Memory B cell (primary cell): ENCODE measurements around the gene MED22.
"Not testable (repeated sequence)": the region's sequence is repeated elsewhere in the genome, so short reads cannot be mapped to it uniquely, and the experiment has no call there.

ENCODE experiments used
- ATAC-seq: fragments of 150-1000 bp; cut with Tn5 transposase; 2 replicates; pipeline ENCODE4 v1.10.0; 2021; ENCODE audit warnings: low read depth, mild to moderate bottlenecking, moderate library complexity
- DNase-seq, 2 donors: peaks; one replicate each; pipeline ENCODE4 v3.0.0; 2022; ENCODE audit warnings: low spot score in 2 of 2
- H3K27ac Mint-ChIP-seq: one replicate; pipeline ENCODE4 v1.8.0; 2022; ENCODE audit warnings: mild to moderate bottlenecking, moderate library complexity, mixed read lengths
- H3K27me3 Mint-ChIP-seq: one replicate; pipeline ENCODE4 v1.8.0; 2022; ENCODE audit warnings: mixed read lengths
- H3K36me3 Mint-ChIP-seq: one replicate; pipeline ENCODE4 v1.8.0; 2022; ENCODE audit warnings: mild to moderate bottlenecking, mixed read lengths
- H3K4me1 Mint-ChIP-seq: one replicate; pipeline ENCODE4 v1.8.0; 2022; ENCODE audit warnings: mixed read lengths
- H3K4me3 Mint-ChIP-seq: one replicate; pipeline ENCODE4 v1.8.0; 2022; ENCODE audit warnings: mild to moderate bottlenecking, moderate library complexity, mixed read lengths
- H3K9me3 Mint-ChIP-seq: one replicate; pipeline ENCODE4 v1.8.0; 2022; ENCODE audit warnings: mixed read lengths

The MED22 gene

GRCh38 chr9:133305731-133306130 lies 42.2 kb downstream of the MED22 start:
- H3K27me3 Mint-ChIP-seq: peaks cover 19% of the 10 kb centered on the region
- DNase-seq (no peak), ATAC-seq (no peak)
- no peak overlapping the region for H3K4me3 Mint-ChIP-seq
- no peaks in the 10 kb centered on the region for H3K36me3 Mint-ChIP-seq
- H3K27ac Mint-ChIP-seq: no peak overlapping the region
- no peaks in the 10 kb centered on the region for H3K9me3 Mint-ChIP-seq
- no peaks in the 10 kb centered on the region for H3K4me1 Mint-ChIP-seq

DNA sequence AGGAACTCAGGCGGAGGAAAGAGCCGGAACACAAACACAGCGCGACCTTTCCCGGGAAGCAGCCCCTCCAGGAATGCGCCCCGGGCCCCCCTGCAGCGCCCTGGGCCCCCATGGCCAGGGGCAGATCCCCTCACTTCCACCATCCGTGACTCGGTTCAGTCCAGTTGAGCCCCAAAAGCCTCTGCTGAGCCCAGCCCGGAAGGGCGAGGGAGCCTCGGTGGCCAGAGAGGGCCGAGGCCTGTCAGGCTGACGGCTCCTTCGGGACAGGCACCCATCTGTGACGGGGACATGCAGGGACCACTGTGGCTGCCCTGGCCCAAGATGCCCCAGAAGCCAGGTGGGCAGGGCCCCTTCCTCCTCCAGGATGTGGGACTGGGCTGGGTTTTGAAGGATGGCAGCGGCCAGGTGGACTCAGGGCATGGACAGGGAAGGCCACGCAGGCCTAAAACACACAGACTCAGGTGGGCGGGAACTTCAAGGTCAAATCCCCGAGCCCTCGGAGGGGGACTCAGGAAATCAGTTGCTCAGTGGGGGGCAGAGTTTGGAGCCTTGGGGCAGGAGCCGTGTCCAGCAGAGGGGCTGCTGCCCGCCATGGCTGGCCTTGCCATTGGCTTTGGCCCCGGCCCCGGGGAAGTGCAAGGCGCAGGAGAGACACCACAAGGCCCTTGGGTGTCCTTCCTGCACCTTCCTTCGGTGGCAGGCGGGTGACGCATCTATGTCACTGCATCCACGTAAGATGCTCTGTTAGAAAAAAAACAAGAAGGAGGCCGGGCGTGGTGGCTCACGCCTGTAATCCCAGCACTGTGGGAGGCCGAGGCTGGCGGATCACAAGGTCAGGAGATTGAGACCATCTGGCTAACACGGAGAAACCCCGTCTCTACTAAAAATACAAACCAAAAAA lies 43.2 kb downstream of the MED22 start:
- no peak for DNase-seq
- ATAC-seq: no peak
- H3K27me3 Mint-ChIP-seq: peaks cover 16% of the 10 kb centered on the region
- H3K36me3 Mint-ChIP-seq: no peaks in the 10 kb centered on the region
- H3K9me3 Mint-ChIP-seq: no peaks in the 10 kb centered on the region
- H3K4me1 Mint-ChIP-seq: no peaks in the 10 kb centered on the region
- no peak overlapping the region for H3K4me3 Mint-ChIP-seq
- H3K27ac Mint-ChIP-seq: no peak overlapping the region

DNA sequence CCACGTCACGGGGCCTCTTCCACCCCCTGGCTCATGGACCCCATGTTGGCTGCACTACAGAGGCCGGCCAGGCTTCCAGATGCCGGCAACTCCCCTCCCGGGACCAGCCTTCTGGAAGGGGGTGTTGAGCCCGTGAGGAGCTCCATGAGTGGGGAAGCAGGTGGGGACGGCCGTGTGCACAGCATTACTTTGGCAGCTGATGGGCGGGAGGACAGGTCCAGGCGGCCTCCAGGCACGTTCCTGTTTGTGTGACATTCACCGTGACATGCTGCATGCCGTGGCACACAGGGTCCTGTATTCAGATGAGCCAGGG lies 43.8 kb downstream of the MED22 start:
- ATAC-seq (no peak), DNase-seq (no peak)
- peaks cover 11% of the 10 kb centered on the region for H3K27me3 Mint-ChIP-seq
- no peaks in the 10 kb centered on the region for H3K36me3 Mint-ChIP-seq
- no peaks in the 10 kb centered on the region for H3K9me3 Mint-ChIP-seq
- H3K4me3 Mint-ChIP-seq: no peak overlapping the region
- no peaks in the 10 kb centered on the region for H3K4me1 Mint-ChIP-seq
- no peak overlapping the region for H3K27ac Mint-ChIP-seq

DNA sequence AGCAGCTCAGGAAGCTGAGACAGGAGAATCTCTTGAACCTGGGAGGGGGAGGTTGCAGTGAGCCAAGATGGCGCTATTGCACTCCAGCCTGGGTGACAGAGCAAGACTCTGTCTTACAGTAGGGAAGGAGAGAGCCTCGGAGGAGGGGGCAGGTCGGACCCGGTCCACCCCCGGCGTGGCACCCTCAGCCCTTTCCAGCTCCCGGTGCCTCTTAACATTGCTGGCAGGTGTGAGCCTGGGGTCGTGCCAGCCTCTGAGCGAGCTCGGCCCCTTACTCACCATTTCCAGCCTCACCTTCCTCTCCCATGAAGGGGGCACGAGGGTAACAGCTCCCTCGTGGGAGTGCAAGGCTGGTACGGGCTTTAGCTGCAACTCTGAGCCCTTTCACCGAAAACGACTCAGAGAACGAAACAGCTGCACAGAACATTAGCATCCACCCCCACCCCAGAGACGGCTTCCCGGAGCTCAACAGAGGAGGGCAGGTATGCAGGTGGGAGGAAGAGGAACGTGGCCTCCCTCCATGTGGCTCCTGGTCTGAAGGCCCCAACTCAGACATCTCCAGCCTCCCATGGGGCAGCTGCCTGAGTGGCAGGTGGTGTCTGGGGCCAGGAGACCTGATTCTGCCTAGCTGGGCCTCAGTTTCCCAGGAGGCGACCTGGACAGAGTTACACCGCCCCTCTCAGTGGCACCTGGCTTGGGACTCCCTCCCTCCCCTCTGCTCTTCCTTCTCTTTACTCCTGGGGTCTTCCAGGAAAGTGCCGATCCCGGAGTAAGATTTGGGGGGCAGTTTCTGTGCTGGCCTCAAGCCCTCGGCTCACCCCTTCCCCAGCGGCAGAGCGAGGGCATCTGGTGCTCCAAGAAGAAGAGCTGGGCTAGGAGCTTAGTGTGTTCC lies 44.4 kb downstream of the MED22 start:
- no peaks in the 10 kb centered on the region for H3K36me3 Mint-ChIP-seq
- H3K9me3 Mint-ChIP-seq: no peaks in the 10 kb centered on the region
- H3K4me1 Mint-ChIP-seq: no peaks in the 10 kb centered on the region
- no peak overlapping the region for H3K4me3 Mint-ChIP-seq
- H3K27ac Mint-ChIP-seq: no peak overlapping the region
- DNase-seq (no peak), ATAC-seq (no peak)
- peaks cover 9% of the 10 kb centered on the region for H3K27me3 Mint-ChIP-seq

DNA sequence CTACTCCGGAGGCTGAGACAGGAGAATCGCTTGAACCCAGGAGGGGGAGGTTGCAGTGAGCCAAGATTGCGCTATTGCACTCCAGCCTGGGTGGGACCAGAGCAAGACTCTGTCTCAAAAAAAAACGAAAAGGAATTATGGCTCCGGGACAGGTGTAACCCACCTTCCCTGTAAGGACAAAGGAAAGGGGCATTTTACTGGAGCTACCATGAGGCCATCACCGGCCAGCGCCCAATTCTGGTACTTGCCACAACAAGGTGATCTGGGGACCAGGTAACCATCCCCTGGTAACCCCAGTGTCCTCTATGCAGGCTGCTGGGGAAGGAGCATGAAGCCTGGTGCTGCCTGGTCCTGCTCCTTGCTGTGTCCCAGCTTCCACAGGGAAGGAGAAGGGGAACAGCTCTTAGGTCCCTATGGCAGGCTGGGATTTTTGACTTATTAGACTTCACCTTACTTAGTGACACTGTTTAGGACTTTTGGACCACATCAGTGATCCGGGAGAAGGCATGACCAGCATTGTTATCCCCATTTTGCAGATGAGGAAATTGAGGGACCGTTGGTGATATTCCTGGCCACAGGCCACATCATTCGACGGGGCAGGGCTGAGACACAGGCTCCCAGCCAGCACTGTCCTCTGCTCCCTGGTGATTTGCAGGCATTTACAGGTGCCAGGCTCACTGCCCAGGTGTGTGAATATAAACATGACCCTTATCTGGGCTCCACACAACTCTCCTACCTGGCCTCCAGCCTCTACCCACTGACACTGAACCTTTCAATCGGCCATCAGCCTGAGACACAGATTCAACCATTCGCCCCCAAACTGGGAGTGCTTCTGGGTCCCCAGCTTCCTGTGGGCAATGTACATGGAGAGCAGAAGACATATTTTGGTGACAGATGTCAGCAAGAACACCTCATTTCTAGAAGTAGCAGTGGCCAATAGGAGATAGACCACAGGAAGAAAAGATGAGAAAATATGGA lies 46.4 kb downstream of the MED22 start:
- no peaks in the 10 kb centered on the region for H3K9me3 Mint-ChIP-seq
- DNase-seq: no peak
- H3K27me3 Mint-ChIP-seq: peaks cover 1% of the 10 kb centered on the region
- no peak overlapping the region for H3K4me3 Mint-ChIP-seq
- H3K36me3 Mint-ChIP-seq: no peaks in the 10 kb centered on the region
- no peaks in the 10 kb centered on the region for H3K4me1 Mint-ChIP-seq
- H3K27ac Mint-ChIP-seq: no peak overlapping the region
- no peak for ATAC-seq

DNA sequence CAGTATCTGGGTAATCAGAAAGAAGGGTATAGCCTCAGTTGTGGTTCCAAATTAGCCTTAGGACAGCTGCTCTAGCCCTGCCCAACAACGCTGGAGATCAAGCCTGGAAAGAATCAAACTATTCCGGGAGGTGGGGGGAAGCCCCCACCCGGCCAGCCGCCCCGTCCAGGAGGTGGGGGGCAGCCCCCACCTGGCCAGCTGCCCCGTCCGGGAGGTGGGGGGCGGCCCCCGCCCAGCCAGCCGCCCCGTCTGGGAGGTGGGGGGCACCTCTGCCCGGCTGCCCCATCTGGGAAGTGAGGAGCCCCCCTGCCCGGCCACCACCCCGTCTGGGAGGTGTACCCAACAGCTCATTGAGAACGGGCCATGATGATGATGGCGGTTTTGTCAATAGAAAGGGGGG lies 47.9 kb downstream of the MED22 start:
- H3K9me3 Mint-ChIP-seq, H3K36me3 Mint-ChIP-seq, H3K4me1 Mint-ChIP-seq, H3K27ac Mint-ChIP-seq, DNase-seq, H3K27me3 Mint-ChIP-seq, ATAC-seq, H3K4me3 Mint-ChIP-seq: not testable (repeated sequence)

- Mint-ChIP-seq H3K27me3 (peaks cover 9% of the 10 kb centered on the region), H3K36me3 (peaks cover 6% of the 10 kb centered on the region), H3K9me3 (peaks cover 10% of the 10 kb centered on the region), H3K27ac (no peak overlapping the region), H3K4me3 (no peak overlapping the region), H3K4me1 (no peaks in the 10 kb centered on the region)
- no peak for ATAC-seq
- no peak for DNase-seq
Measured at GRCh38 chr9:133294257-133294656, 53.7 kb downstream of the MED22 start.

GRCh38 chr9:133290751-133291302 lies 57.1 kb downstream of the MED22 start:
- Mint-ChIP-seq H3K4me1 (no peaks in the 10 kb centered on the region), H3K27me3 (peaks cover 9% of the 10 kb centered on the region), H3K4me3 (no peak overlapping the region), H3K27ac (no peak overlapping the region), H3K9me3 (peaks cover 12% of the 10 kb centered on the region), H3K36me3 (peaks cover 6% of the 10 kb centered on the region)
- no peak for DNase-seq
- no peak for ATAC-seq
